ENCODE measurements around the gene ULK1.

DNA sequence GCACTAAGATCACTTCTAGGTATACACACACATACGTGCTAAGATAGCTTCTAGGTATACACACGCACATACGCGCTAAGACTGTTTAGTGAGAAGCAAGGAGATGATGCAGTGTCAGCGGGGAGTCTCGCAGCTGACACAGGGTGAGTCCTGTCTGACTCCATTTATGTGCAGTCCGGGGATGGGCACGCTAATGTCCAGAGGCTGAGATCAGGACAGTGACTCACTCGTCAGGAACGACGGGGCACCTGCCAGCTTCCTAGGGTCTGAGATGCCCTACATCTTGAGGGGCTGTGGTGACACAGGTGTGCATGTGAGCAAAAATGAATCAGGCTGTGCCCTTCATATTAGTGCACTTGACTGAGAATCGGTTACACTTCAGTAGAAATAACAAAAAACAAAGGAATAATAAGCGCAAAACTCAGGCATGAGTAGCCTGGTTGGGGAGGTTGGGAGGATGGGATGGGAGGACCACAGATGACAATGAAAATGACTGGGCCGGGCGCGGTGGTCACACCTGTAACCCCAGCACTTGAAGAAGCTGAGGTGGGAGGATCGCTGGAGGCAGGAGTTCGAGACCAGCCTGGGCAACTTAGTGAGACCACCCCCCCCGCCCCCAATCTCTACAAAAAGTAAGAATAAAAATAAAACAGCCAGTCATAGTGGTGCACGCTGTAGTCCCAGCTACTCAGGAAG, 29.1 kb upstream of the ULK1 start:
- TF ChIP-seq, protein P1, sequence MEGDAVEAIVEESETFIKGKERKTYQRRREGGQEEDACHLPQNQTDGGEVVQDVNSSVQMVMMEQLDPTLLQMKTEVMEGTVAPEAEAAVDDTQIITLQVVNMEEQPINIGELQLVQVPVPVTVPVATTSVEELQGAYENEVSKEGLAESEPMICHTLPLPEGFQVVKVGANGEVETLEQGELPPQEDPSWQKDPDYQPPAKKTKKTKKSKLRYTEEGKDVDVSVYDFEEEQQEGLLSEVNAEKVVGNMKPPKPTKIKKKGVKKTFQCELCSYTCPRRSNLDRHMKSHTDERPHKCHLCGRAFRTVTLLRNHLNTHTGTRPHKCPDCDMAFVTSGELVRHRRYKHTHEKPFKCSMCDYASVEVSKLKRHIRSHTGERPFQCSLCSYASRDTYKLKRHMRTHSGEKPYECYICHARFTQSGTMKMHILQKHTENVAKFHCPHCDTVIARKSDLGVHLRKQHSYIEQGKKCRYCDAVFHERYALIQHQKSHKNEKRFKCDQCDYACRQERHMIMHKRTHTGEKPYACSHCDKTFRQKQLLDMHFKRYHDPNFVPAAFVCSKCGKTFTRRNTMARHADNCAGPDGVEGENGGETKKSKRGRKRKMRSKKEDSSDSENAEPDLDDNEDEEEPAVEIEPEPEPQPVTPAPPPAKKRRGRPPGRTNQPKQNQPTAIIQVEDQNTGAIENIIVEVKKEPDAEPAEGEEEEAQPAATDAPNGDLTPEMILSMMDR (IDR thresholded peaks at IDR 0.05): no peak
- TF ChIP-seq POLR2A (IDR thresholded peaks at IDR 0.05): no peak
- no peak for TF ChIP-seq EP300 (IDR thresholded peaks at IDR 0.05)

All from ovary (tissue), 3 donors.